Transverse colon (tissue), 4 donors: ENCODE data around the gene WDR5. TPM values are rescaled to one million over a fixed set of nuclear protein-coding genes. Genes with fewer than 3 reads are reported as not detected.

Source experiments
- DNase-seq: peaks from one replicate; pipeline ENCODE4 v3.0.0-alpha.2; 2019
- H3K27ac ChIP-seq, 4 donors: fragments of 200-600 bp; sonication (generic); 2 replicates each; pipeline ENCODE4 v1.5.1; 2016 to 2018; ENCODE audit warnings: inconsistent platforms in 4 of 4
- H3K27me3 ChIP-seq: fragments of 200-600 bp; sonication (generic); 2 replicates; pipeline ENCODE4 v1.5.1; 2017; ENCODE audit warnings: inconsistent platforms
- H3K36me3 ChIP-seq, 4 donors: fragments of 200-600 bp; sonication (generic); 2 replicates each; pipeline ENCODE4 v1.5.1; 2017 to 2019; ENCODE audit warnings: inconsistent platforms in 4 of 4
- H3K4me1 ChIP-seq, 4 donors: fragments of 200-600 bp; sonication (generic); 2 replicates each; pipeline ENCODE4 v1.5.1; 2017 to 2020; ENCODE audit warnings: inconsistent platforms in 4 of 4
- H3K4me3 ChIP-seq, 4 donors: fragments of 200-600 bp; sonication (generic); 1 replicate in 1 of 4; 2 replicates in 3 of 4; pipeline versions ENCODE4 v1.5.1 to v1.6.1; 2017 to 2019; ENCODE audit warnings: inconsistent platforms in 4 of 4
- H3K9me3 ChIP-seq, 2 donors: fragments of 200-600 bp; sonication (generic); 2 replicates each; pipeline ENCODE4 v1.5.1; 2017 to 2019; ENCODE audit warnings: inconsistent platforms in 2 of 2
- CTCF ChIP-seq, 5 experiments: fragments of 200-600 bp in 3 of 5; fragments of 450-650 bp in 2 of 5; sonication (generic) in 3 of 5; IDR thresholded peaks; 1 replicate in 2 of 5; 2 replicates in 3 of 5; pipeline ENCODE4 v1.5.1; 2016 to 2017; ENCODE audit warnings: antibody characterized with exemption in 5 of 5, inconsistent platforms in 3 of 5, mild to moderate bottlenecking in 2 of 5, moderate library complexity in 1 of 5
- EP300 ChIP-seq: sonication (generic); formaldehyde crosslinking; IDR thresholded peaks from one replicate; pipeline ENCODE4 v1.6.1; 2017; ENCODE audit warnings: antibody characterized with exemption, low read depth
- POLR2A ChIP-seq: fragments of 450-650 bp; IDR thresholded peaks from one replicate; pipeline ENCODE4 v1.6.1; 2016; ENCODE audit warnings: antibody characterized with exemption, mild to moderate bottlenecking, moderate library complexity
- POLR2AphosphoS5 ChIP-seq, 3 donors: sonication (generic); formaldehyde crosslinking; IDR thresholded peaks; one replicate each; pipeline ENCODE4 v1.6.1; 2016; ENCODE audit warnings: antibody characterized with exemption in 3 of 3
- WGBS, 2 donors: methylation state at CpG; one replicate each; pipeline ENCODE4 v1.1.5; 2018; ENCODE audit warnings: low coverage in 1 of 2; 5-methylcytosine and 5-hydroxymethylcytosine counted together
- in situ Hi-C, 4 donors: fragments of 200-750 bp; cut with MboI; loops; one replicate each; pipeline versions ENCODE4 v1.15.0 to v1.15.1; 2017; ENCODE audit warnings: low sequenced_read_pairs in 3 of 4, low pct_ligation_motif_present in 1 of 4, low pct_unique_long_range_greater_than_20kb in 1 of 4
- intact Hi-C: fragments of 100-400 bp; cut with DNase I; formaldehyde crosslinking; loops from one replicate; pipeline ENCODE4 v1.15.1; 2023; ENCODE audit warnings: low total_unique reads
- total RNA-seq, 4 donors: library from RNA; depleted of rRNA; stranded (reverse); fragments of >200 nt; gene quantifications; one replicate each; pipeline ENCODE4 v1.1.0, GENCODE V29; 2016

Gene WDR5
- total RNA-seq, 4 donors from 2014 or later: 8.2 to 95.7 (median 16.3) TPM

GRCh38 chr9:134138292-134138691, 2.4 kb downstream of the WDR5 start:
- peak overlapping the region; percentile 13 to 36 (median 26) for H3K27ac ChIP-seq
- DNase-seq: peak; percentile 35
- H3K36me3 ChIP-seq: peaks cover 0 to 29% (median 7%) of the 10 kb centered on the region in 4 donors
- intact Hi-C loops: no loop called here
- no peak for TF ChIP-seq CTCF (IDR thresholded peaks at IDR 0.05)
- TF ChIP-seq POLR2AphosphoS5 (IDR thresholded peaks at IDR 0.05): no peak
- TF ChIP-seq POLR2A: no peak
- no peak for TF ChIP-seq EP300
- in situ Hi-C loops: no loop called here
- H3K4me1 ChIP-seq: peaks cover 16 to 39% (median 36%) of the 10 kb centered on the region in 4 donors
- no peaks in the 10 kb centered on the region for H3K9me3 ChIP-seq
- no peaks in the 10 kb centered on the region for H3K27me3 ChIP-seq
- H3K4me3 ChIP-seq: no peak overlapping the region
- WGBS, 2 donors: 50 to 66% methylated on average over 2 to 10 of the region's 10 CpGs

- peaks cover 0 to 35% (median 9%) of the 10 kb centered on the region in 4 donors for H3K36me3 ChIP-seq
- in situ Hi-C loops: no loop called here
- no peaks in the 10 kb centered on the region for H3K27me3 ChIP-seq
- peak overlapping the region in 2 of 4 donors; percentile 14 to 23 for H3K27ac ChIP-seq
- WGBS, 2 donors: 63 to 76% methylated on average over 6 to 11 of the region's 11 CpGs
- TF ChIP-seq CTCF (IDR thresholded peaks at IDR 0.05) (no peak), EP300 (no peak), POLR2AphosphoS5 (IDR thresholded peaks at IDR 0.05) (no peak), POLR2A (no peak)
- intact Hi-C loops: no loop called here
- H3K4me1 ChIP-seq: peaks cover 16 to 38% (median 35%) of the 10 kb centered on the region in 4 donors
- no peak overlapping the region for H3K4me3 ChIP-seq
- no peaks in the 10 kb centered on the region for H3K9me3 ChIP-seq
- no peak for DNase-seq
These were observed 3.2 kb downstream of the WDR5 start for GRCh38 chr9:134139081-134139480.

DNA sequence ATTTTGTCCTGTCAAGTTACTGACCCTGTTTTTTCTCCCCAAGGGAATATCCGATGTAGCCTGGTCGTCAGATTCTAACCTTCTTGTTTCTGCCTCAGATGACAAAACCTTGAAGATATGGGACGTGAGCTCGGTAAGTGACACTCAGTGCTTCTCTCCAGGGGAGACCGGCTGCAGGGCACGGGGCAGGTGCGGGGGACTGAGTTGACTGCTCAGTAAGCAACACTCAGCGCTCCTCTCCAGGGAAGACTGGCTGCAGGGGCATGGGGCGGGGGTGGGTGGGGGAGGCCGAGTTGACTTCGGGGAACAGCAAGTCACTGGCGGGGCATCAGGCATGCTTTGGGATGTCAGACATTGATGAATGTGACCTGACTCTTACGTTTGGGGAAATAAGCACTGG, 6.0 kb downstream of the WDR5 start:
- WGBS, 2 donors: 88% methylated on average over 13 of the region's 13 CpGs; no CpG with 5 or more reads in 1 of the 2 donors
- Histone ChIP-seq H3K27me3 (no peaks in the 10 kb centered on the region), H3K27ac (no peak overlapping the region), H3K4me3 (no peak overlapping the region), H3K36me3 (peaks cover 0 to 50% (median 16%) of the 10 kb centered on the region in 4 donors), H3K4me1 (peaks cover 14 to 25% (median 23%) of the 10 kb centered on the region in 4 donors), H3K9me3 (no peaks in the 10 kb centered on the region)
- intact Hi-C loops (no loop called here), in situ Hi-C loops (no loop called here)
- DNase-seq: no peak
- TF ChIP-seq EP300: no peak

DNA sequence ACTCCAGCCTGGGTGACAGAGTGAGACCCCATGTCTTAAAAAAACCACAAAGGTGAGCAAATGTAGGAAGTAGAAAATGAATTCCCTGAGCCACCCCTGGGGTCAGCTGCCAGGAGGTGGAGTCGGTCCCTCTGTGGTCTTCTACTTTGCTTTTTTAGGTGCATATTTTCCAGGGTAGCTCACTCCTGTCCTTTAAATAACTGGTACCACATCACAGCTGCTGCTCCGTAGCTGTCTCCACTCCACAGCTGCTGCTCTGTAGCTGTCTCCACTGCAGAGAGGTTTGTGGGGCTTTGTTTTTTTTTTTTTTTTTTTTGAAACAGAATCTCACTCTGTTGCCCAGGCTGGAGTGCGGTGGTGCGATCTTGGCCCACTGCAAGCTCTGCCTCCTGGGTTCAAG, 8.9 kb downstream of the WDR5 start:
- Histone ChIP-seq H3K4me3 (no peak overlapping the region), H3K9me3 (no peaks in the 10 kb centered on the region), H3K36me3 (peaks cover 0 to 64% (median 26%) of the 10 kb centered on the region in 4 donors), H3K27me3 (no peaks in the 10 kb centered on the region), H3K27ac (no peak overlapping the region), H3K4me1 (no peaks in the 10 kb centered on the region)
- no peak for TF ChIP-seq POLR2A
- TF ChIP-seq POLR2AphosphoS5 (IDR thresholded peaks at IDR 0.05): no peak
- no peak for TF ChIP-seq CTCF (IDR thresholded peaks at IDR 0.05)
- no peak for TF ChIP-seq EP300
- 91 to 100% methylated on average over 1 to 4 of the region's 4 CpGs for WGBS, 2 donors
- intact Hi-C loops (no loop called here), in situ Hi-C loops (no loop called here)
- DNase-seq: no peak

DNA sequence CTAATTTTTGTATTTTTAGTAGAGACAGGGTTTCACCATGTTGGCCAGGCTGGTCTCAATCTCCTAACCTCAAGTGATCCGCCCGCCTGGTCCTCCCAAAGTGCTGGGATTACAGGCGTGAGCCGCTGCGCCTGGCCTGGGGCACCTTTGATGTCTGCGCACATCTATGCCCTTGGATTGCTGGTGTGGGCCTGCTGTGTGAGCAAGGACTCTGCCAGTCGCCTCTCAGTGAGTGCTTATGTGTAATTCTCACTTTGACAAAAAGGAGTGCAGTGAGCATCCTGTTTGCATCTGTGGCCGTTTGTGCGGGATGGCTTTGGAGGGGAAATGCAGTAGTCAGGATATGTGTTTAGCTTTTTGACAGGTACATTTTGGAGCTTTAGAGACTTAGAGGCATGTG, 9.4 kb downstream of the WDR5 start:
- intact Hi-C loops (no loop called here), in situ Hi-C loops (no loop called here)
- Histone ChIP-seq H3K27ac (no peak overlapping the region), H3K4me1 (no peaks in the 10 kb centered on the region), H3K36me3 (peaks cover 0 to 59% (median 26%) of the 10 kb centered on the region in 4 donors), H3K4me3 (no peak overlapping the region), H3K27me3 (no peaks in the 10 kb centered on the region), H3K9me3 (no peaks in the 10 kb centered on the region)
- TF ChIP-seq CTCF (IDR thresholded peaks at IDR 0.05): no peak
- TF ChIP-seq EP300: no peak
- no peak for TF ChIP-seq POLR2A
- no peak for TF ChIP-seq POLR2AphosphoS5 (IDR thresholded peaks at IDR 0.05)
- 89 to 100% methylated on average over 2 to 9 of the region's 9 CpGs for WGBS, 2 donors
- no peak for DNase-seq
